NK-92 (cell line): ENCODE data around the gene GNGT1.

Experiments used
- DNase-seq: peaks from one replicate; lab custom pipeline; 2025; ENCODE audit not compliant: unreplicated experiment; lab: John Stamatoyannopoulos, UW

GNGT1 gene

GRCh38 chr7:93938293-93938692, 31.9 kb downstream of the GNGT1 start:
- DNase-seq: no peak

GRCh38 chr7:93941945-93942344, 35.6 kb downstream of the GNGT1 start:
- no peak for DNase-seq

- no peak for DNase-seq
Observed at GRCh38 chr7:93943816-93944540, 37.6 kb downstream of the GNGT1 start.

- no peak for DNase-seq
Observed at GRCh38 chr7:93944673-93945072, 38.3 kb downstream of the GNGT1 start.

GRCh38 chr7:93945083-93945482, 38.7 kb downstream of the GNGT1 start:
- DNase-seq: no peak

GRCh38 chr7:93945756-93946535, 39.6 kb downstream of the GNGT1 start:
- no peak for DNase-seq

- DNase-seq: no peak
Observed at GRCh38 chr7:93948106-93948505, 41.7 kb downstream of the GNGT1 start.

GRCh38 chr7:93948873-93949272, 42.5 kb downstream of the GNGT1 start:
- no peak for DNase-seq

- DNase-seq: no peak
Observed at GRCh38 chr7:93949423-93949822, 43.1 kb downstream of the GNGT1 start.

GRCh38 chr7:93955304-93955703, 48.9 kb downstream of the GNGT1 start:
- DNase-seq: no peak

- no peak for DNase-seq
Observed at GRCh38 chr7:93957767-93958166, 51.4 kb downstream of the GNGT1 start.

- DNase-seq: no peak
Observed at GRCh38 chr7:93958216-93958615, 51.8 kb downstream of the GNGT1 start.

- DNase-seq: no peak
Observed at GRCh38 chr7:93958651-93959050, 52.3 kb downstream of the GNGT1 start.
